GM21576 (cell line): ENCODE results near the gene TMEM221.

Experiments
- ATAC-seq: cut with Tn5 transposase; IDR thresholded peaks from one replicate; pipeline ENCODE4 v1.9.1; 2021; ENCODE audit warnings: mild to moderate bottlenecking, moderate library complexity; ENCODE audit not compliant: unreplicated experiment

TMEM221 gene

GRCh38 chr19:17448131-17448967 lies at the start of gene TMEM221:
TSS of gene TMEM221 (minus strand) at chr19:17448668. CDS start at chr19:17448462, 206 bp downstream.
- no peak for ATAC-seq

- ATAC-seq = no peak
These were observed 48.8 kb upstream of the TMEM221 start for GRCh38 chr19:17497149-17497798.

- ATAC-seq = peak; percentile 73
These were observed 48.0 kb upstream of the TMEM221 start for GRCh38 chr19:17496337-17496997.

GRCh38 chr19:17495639-17496296 lies 47.3 kb upstream of the TMEM221 start:
- no peak for ATAC-seq

GRCh38 chr19:17491287-17491686 lies 42.8 kb upstream of the TMEM221 start:
- ATAC-seq = no peak

- ATAC-seq = no peak
These were observed 41.9 kb upstream of the TMEM221 start for GRCh38 chr19:17490411-17490810.

GRCh38 chr19:17489392-17490030 lies 41.0 kb upstream of the TMEM221 start:
- no peak for ATAC-seq

GRCh38 chr19:17488593-17489391 lies 40.3 kb upstream of the TMEM221 start:
- no peak for ATAC-seq

GRCh38 chr19:17487284-17488121 lies 39.0 kb upstream of the TMEM221 start:
- no peak for ATAC-seq

GRCh38 chr19:17486545-17487240 lies 38.2 kb upstream of the TMEM221 start:
- no peak for ATAC-seq

GRCh38 chr19:17484520-17485185 lies 36.2 kb upstream of the TMEM221 start:
- ATAC-seq = no peak

- no peak for ATAC-seq
These were observed 35.1 kb upstream of the TMEM221 start for GRCh38 chr19:17483605-17484002.

- no peak for ATAC-seq
These were observed 34.6 kb upstream of the TMEM221 start for GRCh38 chr19:17482877-17483604.

GRCh38 chr19:17481986-17482385 lies 33.5 kb upstream of the TMEM221 start:
- ATAC-seq = no peak

GRCh38 chr19:17479325-17479791 lies 30.9 kb upstream of the TMEM221 start:
- no peak for ATAC-seq

- ATAC-seq = no peak
These were observed 27.2 kb upstream of the TMEM221 start for GRCh38 chr19:17475541-17476115.
